Raji (cell line): Measurements from ENCODE around the gene TMC2.

Source experiments
- POLR2A ChIP-seq: IDR thresholded peaks from 2 replicates; pipeline ENCODE4 v1.6.1; 2011; ENCODE audit warnings: low read depth, low read length, control low read depth; ENCODE audit not compliant: insufficient read depth

Gene TMC2

GRCh38 chr20:2523919-2524708, 12.3 kb upstream of the TMC2 start:
- no peak for TF ChIP-seq POLR2A

- no peak for TF ChIP-seq POLR2A
These were observed 11.5 kb upstream of the TMC2 start for GRCh38 chr20:2524709-2525506.

- no peak for TF ChIP-seq POLR2A
These were observed 8.6 kb upstream of the TMC2 start for GRCh38 chr20:2527762-2528161.

GRCh38 chr20:2528671-2529271, 7.6 kb upstream of the TMC2 start:
- TF ChIP-seq POLR2A: no peak

GRCh38 chr20:2533118-2533517, 3.3 kb upstream of the TMC2 start:
- no peak for TF ChIP-seq POLR2A

- no peak for TF ChIP-seq POLR2A
These were observed 438 bp upstream of the TMC2 start for GRCh38 chr20:2535711-2536559.

- TF ChIP-seq POLR2A: no peak
These were observed 728 bp downstream of the TMC2 start for GRCh38 chr20:2537101-2537500.

- TF ChIP-seq POLR2A: no peak
These were observed 2.0 kb downstream of the TMC2 start for GRCh38 chr20:2538356-2538755.

GRCh38 chr20:2538931-2539720, 2.8 kb downstream of the TMC2 start:
- no peak for TF ChIP-seq POLR2A

- no peak for TF ChIP-seq POLR2A
These were observed 5.6 kb downstream of the TMC2 start for GRCh38 chr20:2541940-2542339.

GRCh38 chr20:2542361-2542760, 6.0 kb downstream of the TMC2 start:
- TF ChIP-seq POLR2A: no peak

- no peak for TF ChIP-seq POLR2A
These were observed 7.8 kb downstream of the TMC2 start for GRCh38 chr20:2544211-2544610.

GRCh38 chr20:2545594-2545993, 9.2 kb downstream of the TMC2 start:
- no peak for TF ChIP-seq POLR2A

GRCh38 chr20:2557873-2558580, 21.7 kb downstream of the TMC2 start:
- TF ChIP-seq POLR2A: no peak
